SKM-1 treated with dmso at 0.1 percent for 144 hours (cell line): ENCODE results near the gene PIEZO1.
"Not testable (repeated sequence)": the region's sequence is repeated elsewhere in the genome, so short reads cannot be mapped to it uniquely, and the experiment has no call there.

Source experiments
- DNase-seq: peaks from one replicate; lab custom pipeline; 2025; ENCODE audit not compliant: unreplicated experiment; lab: John Stamatoyannopoulos, UW

Gene PIEZO1

GRCh38 chr16:88783391-88784073 lies 1.5 kb downstream of the PIEZO1 start:
- no peak for DNase-seq

- no peak for DNase-seq
Measured at GRCh38 chr16:88782454-88783390, 2.3 kb downstream of the PIEZO1 start.

- DNase-seq, result peak; percentile 35
Measured at GRCh38 chr16:88781140-88782077, 3.6 kb downstream of the PIEZO1 start.

- DNase-seq, result no peak
Measured at GRCh38 chr16:88780142-88781062, 4.6 kb downstream of the PIEZO1 start.

GRCh38 chr16:88779406-88780141 lies 5.4 kb downstream of the PIEZO1 start:
- no peak for DNase-seq

GRCh38 chr16:88778541-88779065 lies 6.4 kb downstream of the PIEZO1 start:
- no peak for DNase-seq

- no peak for DNase-seq
Measured at GRCh38 chr16:88778271-88778525, 6.8 kb downstream of the PIEZO1 start.

GRCh38 chr16:88777471-88778270 lies 7.3 kb downstream of the PIEZO1 start:
- DNase-seq, result no peak

- no peak for DNase-seq
Measured at GRCh38 chr16:88775825-88776224, 9.2 kb downstream of the PIEZO1 start.

GRCh38 chr16:88774544-88775393 lies 10.3 kb downstream of the PIEZO1 start:
- no peak for DNase-seq

GRCh38 chr16:88773812-88774291 lies 11.2 kb downstream of the PIEZO1 start:
- no peak for DNase-seq

- DNase-seq, result no peak
Measured at GRCh38 chr16:88772871-88773811, 11.9 kb downstream of the PIEZO1 start.

- not testable (repeated sequence) for DNase-seq
Measured at GRCh38 chr16:88771781-88772180, 13.2 kb downstream of the PIEZO1 start.

GRCh38 chr16:88771294-88771772 lies 13.7 kb downstream of the PIEZO1 start:
- no peak for DNase-seq

- no peak for DNase-seq
Measured at GRCh38 chr16:88770461-88771293, 14.3 kb downstream of the PIEZO1 start.
